ENCODE data around the gene NFATC2.

DNA sequence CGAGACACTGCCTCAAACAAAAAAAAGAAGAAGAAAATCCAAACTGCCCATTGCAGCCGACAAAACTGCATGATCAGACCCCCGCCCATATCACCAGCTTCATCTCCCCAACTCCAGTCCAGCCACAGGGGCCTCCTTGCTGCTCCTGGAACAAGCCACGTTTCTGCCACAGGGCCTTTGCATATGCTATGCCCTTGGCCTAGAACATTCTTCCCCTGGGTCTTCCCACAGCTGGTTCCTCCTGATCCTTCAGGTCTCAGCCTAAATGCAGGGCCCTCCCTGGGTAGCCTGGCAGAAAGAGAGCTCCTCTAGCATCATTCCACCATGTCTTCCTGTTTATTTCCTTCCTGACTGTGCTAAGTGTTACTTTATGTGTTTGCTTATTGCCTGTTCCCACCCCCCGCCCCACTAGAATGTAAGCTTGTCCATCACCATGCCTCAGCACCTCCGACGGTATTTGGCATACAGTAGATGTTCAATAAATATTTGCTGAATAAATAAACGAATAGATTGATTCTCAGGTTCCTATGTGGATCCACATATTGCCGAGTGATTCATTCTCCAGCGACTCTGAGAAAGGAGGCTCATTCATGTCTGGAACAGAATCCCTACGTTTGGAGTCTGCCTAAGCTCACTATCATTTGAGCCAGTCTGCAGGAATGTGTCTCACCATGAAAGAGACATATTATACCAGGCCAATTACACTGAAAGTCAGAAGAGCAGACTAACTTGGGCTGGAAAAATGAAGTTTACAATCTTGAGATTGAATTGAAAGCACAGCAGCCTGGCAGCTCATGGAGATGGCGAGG is 56.1 kb downstream of the NFATC2 start:
- no peak for TF ChIP-seq ESRRG (CRISPR knock-in tag; IDR thresholded peaks at IDR 0.05)
- TF ChIP-seq ZNF8 (CRISPR knock-in tag; IDR thresholded peaks at IDR 0.05), result no peak
- no peak for TF ChIP-seq PPARA (CRISPR knock-in tag; IDR thresholded peaks at IDR 0.05; ENCODE audit: borderline replicate concordance)
- no peak for TF ChIP-seq CSDC2 (CRISPR knock-in tag; IDR thresholded peaks at IDR 0.05)
- no peak for TF ChIP-seq TOX (CRISPR knock-in tag; IDR thresholded peaks at IDR 0.05; ENCODE audit: borderline replicate concordance)
- TF ChIP-seq ZFP30 (CRISPR knock-in tag; IDR thresholded peaks at IDR 0.05), result no peak
- TF ChIP-seq ZNF70 (CRISPR knock-in tag; IDR thresholded peaks at IDR 0.05), result no peak
- no peak for TF ChIP-seq OSR1 (CRISPR knock-in tag; IDR thresholded peaks at IDR 0.05)
- no peak for TF ChIP-seq ZFP3 (CRISPR knock-in tag; IDR thresholded peaks at IDR 0.05)
- TF ChIP-seq RARB (CRISPR knock-in tag; IDR thresholded peaks at IDR 0.05), result no peak
- TF ChIP-seq ISL1 (CRISPR knock-in tag; IDR thresholded peaks at IDR 0.05), result no peak
- no peak for TF ChIP-seq ZNF565 (CRISPR knock-in tag; conservative IDR thresholded peaks at IDR 0.05; ENCODE audit: low read depth)
- TF ChIP-seq, protein P1, sequence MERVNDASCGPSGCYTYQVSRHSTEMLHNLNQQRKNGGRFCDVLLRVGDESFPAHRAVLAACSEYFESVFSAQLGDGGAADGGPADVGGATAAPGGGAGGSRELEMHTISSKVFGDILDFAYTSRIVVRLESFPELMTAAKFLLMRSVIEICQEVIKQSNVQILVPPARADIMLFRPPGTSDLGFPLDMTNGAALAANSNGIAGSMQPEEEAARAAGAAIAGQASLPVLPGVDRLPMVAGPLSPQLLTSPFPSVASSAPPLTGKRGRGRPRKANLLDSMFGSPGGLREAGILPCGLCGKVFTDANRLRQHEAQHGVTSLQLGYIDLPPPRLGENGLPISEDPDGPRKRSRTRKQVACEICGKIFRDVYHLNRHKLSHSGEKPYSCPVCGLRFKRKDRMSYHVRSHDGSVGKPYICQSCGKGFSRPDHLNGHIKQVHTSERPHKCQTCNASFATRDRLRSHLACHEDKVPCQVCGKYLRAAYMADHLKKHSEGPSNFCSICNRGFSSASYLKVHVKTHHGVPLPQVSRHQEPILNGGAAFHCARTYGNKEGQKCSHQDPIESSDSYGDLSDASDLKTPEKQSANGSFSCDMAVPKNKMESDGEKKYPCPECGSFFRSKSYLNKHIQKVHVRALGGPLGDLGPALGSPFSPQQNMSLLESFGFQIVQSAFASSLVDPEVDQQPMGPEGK (CRISPR knock-in tag; IDR thresholded peaks at IDR 0.05; ENCODE audit: borderline replicate concordance), result no peak
